Superior temporal gyrus (tissue), 1 donor: Measurements from ENCODE around the gene STK26.
"Not testable (repeated sequence)": the region's sequence is repeated elsewhere in the genome, so short reads cannot be mapped to it uniquely, and the experiment has no call there.

Experiments used
- DNase-seq: peaks from one replicate; pipeline ENCODE4 v3.0.0-alpha.2; 2016; ENCODE audit errors: extremely low spot score

The STK26 gene

DNA sequence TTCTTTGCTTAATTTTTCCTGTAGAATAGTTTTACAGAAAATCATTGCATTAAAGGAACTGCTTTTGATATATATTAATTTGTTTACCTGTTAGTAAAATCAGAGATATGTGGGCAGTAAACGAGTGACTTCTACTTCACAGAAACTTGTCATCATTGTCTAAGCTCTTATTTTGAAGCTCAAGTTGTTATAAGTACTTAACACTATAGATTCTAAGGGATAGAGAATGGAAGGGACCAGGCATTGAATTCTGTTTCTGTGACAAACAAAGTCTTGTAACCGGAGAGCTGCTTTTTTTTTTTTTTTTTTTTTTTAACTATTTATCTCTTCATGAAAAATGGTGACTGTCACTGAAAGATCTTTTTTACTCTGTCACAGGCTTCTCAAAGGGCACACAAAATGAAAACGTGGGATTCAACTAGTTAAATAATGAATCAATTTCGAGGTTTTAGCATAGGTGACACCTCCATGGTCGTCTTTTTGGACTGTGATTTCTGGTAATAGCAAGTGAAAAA is 14.4 kb downstream of the STK26 start:
- DNase-seq, result no peak

DNA sequence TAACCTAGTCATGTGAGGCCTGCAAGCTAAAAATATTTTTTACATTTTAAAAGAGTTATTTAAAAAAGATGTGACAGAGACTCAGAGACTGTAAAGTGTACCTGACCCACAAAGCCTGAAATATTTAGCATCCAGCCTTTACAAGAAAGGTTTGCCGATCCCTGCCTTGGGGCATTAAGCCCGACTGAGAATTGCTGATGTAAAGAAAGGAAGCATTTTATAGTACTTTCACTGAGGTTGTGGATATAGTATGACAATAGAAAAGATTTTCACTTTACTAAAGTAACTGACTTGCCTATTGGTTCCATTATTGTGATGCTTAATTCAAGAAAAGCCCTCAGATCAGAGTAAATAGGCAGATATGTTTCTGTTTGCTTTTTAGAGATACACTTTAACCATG is 17.0 kb downstream of the STK26 start:
- DNase-seq, result no peak

DNA sequence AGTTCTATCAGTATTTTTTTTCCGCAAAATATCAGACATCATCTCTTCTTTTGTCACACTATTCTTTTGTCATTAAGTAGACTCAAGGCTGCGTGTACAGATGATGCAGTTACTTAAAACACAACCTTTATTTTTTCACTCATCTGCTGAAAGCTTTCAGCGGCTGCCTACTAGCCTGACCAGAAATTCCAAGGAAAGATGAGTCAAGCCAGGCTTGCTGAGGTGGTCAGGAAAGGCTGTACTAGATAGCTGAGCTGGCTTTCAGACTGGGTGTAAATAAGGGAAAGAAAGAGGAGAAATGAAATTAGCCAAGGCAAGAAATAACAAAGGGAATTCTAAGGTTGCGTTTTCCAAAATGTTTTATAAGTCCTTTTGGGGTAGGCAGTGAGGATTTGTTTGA is 17.9 kb downstream of the STK26 start:
- DNase-seq, result no peak

DNA sequence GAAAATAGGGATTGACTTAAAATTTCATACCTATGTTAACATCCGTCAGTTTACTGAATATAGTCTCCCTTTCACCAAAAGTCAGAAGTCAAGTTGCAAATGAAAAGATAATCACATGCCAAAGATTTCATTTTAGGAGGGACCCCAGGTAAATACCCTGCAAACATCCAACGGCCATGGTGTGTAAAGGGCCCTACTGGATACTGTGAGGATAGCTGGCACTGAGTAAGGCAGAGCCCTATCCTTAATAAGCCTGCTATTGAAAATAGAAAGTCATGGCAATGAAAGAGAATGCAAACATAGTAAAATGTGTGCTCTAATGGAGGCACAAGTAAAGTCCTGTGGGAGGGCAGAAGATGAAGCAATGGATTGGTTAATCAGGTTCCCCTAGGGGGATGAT is 20.9 kb downstream of the STK26 start:
- DNase-seq, result no peak

DNA sequence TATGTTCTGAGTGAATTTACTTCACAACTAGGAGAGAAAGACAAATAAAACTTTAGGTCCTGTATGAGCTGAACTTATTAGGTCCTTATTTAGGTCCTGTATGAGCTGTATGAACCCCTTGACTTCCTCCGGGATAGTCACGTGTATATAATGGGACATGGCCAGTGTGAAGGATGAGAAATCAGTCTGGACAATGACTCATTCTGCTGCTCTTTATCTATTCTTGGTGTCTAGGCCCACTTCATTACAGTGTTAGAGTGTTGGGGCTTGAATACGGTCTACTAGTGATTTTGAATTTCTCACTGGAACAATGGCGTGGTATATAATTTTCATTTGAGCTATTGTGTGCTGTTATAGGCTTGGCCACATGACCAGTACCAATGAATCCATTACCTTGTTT is 21.9 kb downstream of the STK26 start:
- DNase-seq, result no peak

DNA sequence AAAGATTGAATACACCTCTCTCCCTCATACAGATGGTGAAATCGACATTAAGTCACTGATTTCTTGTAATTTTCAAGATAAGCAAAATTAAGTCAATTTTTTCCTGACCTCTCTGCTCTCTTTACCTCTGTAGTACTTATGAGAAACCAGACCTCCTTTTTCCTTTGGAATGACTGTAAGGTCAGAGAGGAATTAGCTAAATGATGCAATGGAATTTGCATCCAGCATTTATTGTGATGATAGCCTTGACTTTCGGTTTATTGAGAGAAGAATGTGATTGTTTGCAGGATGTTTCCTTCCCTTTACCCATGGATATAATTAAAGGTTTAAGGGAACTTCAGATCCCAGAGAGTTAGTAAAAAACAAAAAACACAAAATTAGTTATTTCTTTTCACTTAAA is 22.4 kb downstream of the STK26 start:
- no peak for DNase-seq

DNA sequence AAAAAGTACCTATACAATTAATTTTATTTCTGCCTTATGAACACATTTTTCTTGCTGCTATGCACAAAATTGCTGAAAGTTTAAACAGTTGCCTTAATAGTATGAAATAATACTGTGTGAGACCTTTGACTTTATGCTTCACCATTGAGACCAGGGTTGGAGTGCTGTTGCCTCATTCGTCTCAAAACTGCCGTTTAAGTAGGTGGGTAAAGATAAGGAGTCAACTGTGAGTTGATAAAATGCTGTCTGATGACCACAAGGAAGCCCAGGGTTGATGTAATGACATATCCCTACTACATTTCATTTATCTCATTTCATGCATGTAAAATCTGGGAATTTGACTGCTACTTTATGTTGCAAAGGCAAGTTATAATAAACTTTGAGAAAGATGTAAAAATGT is 23.4 kb downstream of the STK26 start:
- no peak for DNase-seq

DNA sequence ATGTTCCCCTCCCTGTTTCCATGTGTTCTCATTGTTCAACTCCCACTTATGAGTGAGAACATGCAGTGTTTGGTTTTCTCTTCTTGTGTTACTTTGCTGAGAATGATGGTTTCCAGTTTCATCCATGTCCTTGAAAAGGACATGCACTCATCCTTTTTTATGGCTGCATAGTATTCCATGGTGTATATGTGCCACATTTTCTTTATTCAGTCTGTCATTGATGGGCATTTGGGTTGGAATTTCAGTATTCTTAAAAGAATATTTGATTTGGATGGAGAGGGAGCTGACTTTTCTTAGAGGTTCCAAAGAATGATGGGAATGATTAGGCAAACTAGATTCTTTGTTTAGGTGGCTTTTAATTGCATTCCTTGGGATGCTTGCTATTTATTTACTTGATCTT is 28.7 kb downstream of the STK26 start:
- DNase-seq, result not testable (repeated sequence)

DNA sequence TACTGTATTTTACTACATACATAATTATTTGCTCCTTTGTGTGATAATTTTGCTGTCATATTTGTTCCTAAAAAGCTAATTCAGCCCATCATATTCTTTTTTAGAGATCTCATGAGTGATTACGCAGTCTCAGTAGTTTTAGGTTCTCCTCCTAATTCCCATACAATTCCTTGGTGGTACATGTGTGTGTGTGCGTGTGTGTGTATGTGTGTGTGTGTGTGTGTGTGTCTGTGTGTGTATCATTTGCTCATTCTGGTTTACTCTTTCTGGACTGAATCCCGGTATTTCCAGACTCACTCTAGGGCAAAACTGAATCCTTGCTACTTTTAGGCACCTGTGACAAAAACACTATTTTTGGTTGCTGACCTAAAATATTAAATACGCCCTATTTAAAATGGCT is 34.9 kb downstream of the STK26 start:
- DNase-seq, result no peak

DNA sequence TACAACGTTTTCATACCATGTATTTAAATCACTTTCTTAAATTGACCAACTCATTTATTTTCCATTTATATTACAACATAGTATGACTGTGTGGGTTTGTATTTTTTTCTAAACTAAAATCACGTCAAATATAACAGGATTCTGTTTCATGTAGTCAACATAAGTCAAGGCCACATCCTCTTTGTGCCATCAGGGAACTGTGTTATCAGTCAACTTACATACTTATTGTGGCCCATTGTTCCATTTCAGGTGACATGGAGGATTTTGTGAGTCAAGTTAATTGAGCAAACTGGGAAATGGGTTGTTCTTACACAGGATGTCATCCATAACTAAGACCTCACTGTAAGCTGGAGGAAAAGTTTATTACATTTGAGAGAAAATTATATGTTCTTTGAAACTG is 35.9 kb downstream of the STK26 start:
- DNase-seq, result no peak

DNA sequence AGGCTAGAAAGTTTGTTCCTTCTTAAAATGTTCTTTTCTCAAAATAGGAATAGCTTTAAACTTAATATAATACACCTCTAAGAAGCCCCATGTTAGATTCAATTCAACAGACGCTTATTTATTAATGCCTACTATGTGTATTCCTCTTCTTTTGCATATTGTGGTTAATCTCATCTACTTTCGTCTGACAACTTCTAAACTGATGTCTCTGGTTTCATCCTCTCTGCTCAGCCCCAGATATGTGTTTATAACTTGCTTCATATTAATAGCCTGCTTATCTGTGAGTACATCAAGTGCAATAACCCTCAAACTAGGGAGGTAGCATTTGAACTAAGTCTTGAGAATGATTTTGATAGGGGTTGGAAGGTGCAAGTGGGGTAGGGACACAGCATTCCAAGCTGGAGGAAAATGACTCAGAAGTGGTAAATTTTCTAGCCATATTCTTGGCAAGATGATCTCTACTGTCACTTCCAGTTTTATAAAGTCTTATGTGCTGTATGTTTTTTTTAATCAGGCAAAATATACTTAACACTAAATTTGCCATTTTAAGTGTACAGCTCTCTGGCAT is 37.0 kb downstream of the STK26 start:
- no peak for DNase-seq

DNA sequence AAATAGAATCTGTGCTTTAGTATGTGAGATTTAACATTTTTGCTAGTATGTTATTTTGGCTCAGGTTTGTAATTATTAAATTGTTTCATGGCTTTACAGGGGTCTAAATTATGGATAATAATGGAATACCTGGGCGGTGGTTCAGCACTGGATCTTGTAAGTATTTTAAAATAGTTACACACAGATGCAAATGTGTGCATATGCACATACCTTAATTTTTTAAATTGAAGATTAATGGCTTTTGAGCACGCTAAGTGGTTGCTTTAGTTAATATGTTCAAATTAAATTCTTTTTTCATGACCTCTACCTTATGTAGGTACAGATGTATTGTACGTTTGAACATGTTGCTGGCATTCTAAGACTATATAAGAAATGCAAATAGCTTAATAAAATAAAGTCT is 40.2 kb downstream of the STK26 start:
- DNase-seq, result no peak

DNA sequence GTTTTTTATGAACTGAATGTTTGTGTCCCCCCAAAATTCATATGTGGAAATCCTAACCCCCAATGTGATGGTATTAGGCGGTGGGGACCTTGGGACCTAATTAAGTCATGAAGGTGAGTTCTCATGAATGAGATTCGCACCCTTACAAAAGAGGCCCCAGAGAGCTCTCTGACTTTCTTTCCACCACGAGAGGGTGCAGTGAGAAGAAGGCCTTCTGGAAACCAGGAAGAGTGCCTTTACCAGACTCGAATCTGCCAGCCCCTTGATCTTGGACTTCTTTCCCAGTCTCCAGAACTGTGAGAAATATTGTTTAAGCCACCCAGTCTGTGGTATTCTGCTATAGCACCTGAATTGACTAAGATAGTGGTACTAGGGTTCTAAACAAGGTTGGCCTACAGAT is 40.8 kb downstream of the STK26 start:
- no peak for DNase-seq

DNA sequence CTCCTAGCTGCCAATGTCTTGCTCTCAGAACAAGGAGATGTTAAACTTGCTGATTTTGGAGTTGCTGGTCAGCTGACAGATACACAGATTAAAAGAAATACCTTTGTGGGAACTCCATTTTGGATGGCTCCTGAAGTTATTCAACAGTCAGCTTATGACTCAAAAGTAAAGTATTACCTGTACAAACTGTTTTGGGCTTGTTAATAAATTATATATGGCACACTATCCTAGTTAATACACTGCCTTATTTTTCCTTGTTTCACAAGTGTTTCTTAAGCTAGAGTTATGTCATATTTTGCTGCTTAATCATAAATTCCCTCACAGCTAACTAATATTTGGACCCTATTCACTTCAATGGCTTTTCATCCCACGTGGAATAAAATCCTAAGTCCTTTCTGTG is 45.3 kb downstream of the STK26 start:
- no peak for DNase-seq

DNA sequence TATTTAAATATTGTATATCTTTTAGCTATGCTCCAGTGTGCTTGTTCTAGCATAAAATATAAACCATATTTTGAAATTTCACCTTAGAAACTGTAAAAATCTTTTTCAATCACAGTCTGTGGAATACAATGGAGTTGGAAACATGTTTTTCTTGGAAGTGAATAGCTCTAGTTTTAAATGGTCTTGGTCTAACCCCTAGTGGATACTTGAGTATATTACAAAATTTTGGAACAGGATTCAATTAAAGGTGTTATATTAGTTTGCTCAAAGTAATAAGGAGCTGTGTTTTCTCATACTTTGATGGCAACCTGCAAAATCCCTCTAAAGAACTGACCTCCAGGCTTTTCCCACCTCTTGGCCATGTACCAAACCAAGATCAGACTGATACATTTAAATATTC is 48.2 kb downstream of the STK26 start:
- peak; percentile 13 for DNase-seq

DNA sequence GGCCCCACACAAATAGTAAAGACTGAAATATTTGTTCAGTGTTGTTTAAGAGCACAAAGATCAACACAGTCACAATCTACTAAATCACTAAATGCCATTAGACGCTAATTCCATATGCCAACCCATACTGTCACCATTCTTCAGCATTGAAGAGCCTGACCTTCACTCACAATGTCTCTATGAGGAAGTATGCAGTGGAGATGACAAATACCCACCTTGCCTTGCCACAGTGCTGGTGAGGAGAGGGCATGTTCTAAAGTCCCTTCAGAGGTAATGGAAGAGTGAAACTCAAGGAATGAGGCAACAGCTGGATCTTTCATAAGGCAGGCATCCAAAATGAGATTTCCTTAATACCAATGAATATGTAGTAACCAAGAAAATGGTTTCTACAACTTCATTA is 54.3 kb downstream of the STK26 start:
- DNase-seq, result no peak

DNA sequence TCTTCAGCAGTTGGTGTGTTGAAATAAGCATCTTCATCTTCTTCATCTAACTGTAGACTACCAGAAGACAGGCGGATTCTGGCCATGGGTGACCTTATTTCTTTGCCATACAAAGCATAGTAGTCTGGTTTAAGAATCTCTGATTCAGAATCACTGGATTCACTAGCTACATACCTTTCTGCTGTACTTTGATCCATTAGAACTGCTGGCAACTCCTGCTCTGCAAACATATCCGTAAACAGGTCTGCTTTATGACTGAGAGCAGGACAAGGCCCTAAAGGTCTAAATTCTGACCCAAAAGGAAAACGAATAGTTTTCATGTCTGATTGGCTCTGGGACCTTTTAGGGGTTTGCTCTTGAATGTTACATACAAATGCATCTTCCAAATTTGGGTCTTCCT is 54.8 kb downstream of the STK26 start:
- no peak for DNase-seq

DNA sequence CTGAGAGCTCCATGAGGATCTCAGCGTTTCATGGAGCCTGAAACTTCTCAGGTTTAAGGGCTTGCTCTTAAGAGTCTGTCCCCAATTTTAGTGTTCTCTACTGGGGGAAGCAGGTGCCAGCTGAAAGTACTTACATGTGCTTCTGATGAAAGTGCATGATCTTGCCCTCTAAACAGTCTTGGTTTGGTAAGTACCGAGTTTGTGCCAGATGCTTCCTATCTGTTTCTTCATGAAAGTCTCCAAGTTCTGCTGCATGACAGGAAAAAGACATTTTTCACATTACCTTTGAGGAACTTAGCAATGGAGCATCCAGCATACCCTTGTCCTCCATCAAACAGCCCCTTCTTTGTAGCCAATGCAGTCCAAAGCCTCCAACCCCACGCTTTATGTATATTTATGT is 62.7 kb downstream of the STK26 start:
- no peak for DNase-seq

DNA sequence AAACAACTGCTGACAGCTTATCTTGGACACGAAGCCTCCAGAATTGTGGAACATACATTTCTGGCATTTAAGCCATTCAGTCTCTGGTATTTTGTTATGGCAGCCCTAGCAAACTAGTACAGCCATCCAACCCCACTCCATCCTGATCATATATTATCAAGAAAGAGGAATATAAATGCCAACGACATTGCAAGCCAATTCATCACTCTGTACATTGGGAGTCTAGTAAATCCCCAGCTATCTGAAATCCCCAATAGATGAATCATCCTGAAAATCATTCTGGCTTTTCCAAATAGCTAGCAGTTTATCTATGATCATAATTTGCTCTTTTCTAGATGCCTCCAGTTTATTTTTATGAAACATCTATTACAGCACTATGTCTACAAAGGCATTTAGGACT is 63.6 kb downstream of the STK26 start:
- no peak for DNase-seq

DNA sequence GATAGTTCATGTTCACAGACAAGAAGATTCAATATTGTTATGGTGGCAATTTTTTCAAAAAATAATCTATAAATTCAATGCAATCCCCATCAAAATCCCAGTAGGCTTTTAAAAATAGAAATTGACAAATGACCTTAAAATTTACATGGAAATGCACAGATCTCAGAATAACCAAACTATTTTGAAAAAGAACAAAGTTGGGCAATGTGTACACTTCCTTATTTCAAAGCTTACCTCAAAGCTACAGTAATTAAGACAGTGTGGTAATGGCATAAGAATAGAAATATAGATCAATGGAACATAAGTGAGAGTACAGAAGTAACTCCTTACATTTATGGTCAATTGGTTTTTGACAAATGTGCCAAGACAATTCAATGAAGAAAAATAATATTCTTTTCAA is 65.8 kb downstream of the STK26 start:
- no peak for DNase-seq

DNA sequence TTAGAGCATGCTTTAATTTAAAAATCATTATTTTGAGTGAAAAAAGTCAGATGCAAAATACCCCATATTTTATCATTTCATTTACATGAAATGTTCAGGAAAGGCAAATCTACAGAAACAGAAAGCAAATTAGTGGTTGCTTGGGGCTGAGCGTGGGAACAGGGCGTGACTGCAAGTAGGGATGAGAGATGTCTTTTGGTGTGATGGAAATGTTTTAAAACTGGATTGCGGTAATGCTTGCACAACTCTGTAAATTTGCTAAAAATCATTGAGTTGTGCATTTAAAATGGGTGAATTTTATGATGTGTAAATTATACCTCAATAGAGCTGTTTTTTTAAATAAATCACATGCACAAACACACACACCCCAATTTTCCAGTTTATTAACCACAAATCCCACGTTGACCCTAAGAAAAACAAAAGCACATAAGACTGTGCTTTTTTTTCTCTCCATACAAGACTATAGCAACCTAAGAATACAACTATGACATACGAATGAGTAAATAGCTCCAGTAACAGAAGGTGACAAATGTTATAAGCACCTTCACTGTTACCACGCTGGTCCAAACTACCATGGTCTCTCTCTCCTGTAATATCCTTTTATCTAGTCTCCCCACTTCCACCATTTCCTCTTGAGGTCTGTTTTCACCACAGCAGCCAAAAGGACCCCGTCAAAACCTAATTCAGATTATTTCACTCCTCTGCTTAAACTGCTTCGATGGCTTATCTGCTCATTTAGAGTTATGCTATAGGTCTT is 67.5 kb downstream of the STK26 start:
- no peak for DNase-seq

DNA sequence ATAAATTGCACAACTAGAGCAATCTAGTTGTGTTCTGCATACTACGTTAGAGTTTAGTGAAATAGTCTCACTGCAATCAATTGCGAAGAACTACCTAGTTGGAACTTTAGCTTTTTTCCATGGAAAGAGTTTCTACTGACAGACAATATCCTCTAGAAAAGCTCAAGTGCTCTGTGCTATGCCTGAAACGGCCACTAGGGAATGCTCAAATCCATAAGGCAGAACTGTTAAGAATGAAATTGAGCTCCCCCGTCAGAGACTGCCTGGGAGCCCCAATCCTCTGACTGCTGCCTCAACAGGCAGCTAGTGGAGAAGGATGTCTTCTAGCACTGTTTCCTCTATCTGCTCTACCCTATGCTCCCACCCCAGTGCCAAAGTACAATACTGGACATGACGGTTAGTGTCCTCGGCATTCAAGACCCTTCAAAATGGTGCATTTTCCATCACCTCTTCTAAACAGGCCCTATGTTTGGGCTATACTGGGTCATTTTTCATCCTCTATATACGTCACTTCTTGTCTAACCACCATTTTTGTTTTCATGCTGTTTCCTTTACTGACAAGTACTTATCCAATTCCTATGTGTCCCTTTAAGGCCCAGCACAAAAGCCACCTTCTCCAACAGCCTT is 69.5 kb downstream of the STK26 start:
- peak; percentile 40 for DNase-seq

DNA sequence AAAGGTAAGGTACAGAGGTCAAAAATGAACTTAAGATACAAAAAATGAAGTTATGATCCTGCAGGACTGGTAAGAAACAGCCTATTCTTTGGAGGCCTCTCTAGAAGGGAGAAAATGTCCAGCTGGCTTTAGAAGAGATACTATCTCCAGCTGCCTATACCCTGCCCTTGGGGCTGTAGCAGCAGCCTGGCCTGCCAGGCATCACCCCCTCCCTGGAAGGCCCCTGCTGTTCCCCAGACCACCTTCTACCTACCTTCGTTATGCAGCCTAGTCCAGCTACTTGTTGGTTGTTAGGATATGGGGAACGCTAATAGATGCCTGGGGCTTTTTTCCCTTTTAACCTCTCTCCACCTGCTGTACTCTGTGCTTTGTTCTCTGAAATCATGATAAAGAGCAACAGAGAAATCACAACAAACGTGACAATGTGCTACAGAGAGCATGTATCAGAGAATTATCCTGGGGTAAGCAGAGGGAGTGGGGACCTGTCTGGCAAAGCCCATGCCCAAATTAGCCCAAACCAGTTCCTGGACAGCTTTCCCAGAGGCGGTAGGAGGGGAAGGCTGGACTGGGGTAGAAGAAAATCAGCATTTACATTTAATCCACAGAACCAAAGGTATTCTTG is 70.2 kb downstream of the STK26 start:
- no peak for DNase-seq
